CD4-positive, alpha-beta T cell treated with Interferon alpha-2 for 1 hour (primary cell): ENCODE measurements around the gene GCDH.
"Not testable (repeated sequence)": the region's sequence is repeated elsewhere in the genome, so short reads cannot be mapped to it uniquely, and the experiment has no call there.

Experiments used
- DNase-seq, 2 donors: peaks; one replicate each; pipeline ENCODE4 v3.0.0-alpha.2; 2020 to 2022

GCDH gene

DNA sequence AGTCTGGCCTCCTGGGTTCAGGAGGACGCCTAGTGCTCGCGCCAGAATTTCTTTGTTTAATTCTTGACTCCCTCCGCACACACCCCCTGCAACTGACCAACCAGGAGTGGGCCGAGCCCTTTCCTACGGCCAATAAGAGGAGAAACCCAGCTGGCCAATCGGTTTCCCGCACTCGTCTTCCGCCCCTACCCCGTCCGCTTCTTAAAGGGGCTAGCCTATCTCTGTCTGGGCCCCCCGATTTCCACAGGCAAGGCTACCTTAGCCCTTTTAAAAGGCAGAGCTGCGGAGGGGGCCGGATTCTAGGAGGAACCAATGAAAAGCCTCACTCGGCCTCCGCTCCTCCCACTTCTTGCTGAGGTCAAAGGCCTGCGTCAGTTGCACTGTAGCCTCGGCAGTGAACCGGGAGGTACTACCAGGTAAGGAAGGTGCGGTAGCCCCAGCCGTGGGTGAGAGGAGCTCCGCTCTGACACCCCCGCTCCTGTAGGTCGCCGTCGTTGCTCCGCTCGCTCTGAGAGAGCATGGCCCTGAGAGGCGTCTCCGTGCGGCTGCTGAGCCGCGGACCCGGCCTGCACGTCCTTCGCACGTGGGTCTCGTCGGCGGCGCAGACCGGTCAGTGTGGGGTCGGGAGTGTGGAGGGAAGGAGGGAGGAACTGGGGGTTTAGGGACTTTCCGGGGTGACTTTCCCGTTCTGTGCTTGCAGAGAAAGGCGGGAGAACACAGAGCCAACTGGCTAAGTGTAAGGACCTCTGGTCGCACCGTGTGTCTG, at the start of gene GCDH:
TSS of gene GCDH (plus strand) at position 374 of the 766 bp plus-strand sequence. CDS start at position 519, 145 bp downstream.
- DNase-seq: peak; percentile 98

DNA sequence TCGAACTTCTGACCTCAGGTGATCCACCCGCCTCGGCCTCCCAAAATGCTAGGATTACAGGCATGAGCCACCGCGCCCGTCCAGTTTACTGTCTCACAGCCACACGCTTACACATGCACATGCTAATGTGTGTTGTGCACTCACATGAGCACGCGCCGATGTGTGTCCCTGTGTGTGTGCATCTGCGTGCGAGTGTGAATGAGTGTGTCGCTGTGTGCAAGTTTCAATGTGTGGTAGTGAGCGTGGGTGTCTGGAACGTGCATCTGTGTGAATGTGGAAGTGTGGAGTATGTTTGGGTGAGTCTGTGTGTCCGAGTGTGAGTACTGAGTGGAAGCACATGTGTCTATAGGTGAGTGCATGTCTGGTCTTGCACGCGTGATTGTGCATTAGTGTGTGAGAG, 48.4 kb upstream of the GCDH start:
- DNase-seq: no peak

- no peak for DNase-seq
Observed at GRCh38 chr19:12843328-12843727, 47.6 kb upstream of the GCDH start.

DNA sequence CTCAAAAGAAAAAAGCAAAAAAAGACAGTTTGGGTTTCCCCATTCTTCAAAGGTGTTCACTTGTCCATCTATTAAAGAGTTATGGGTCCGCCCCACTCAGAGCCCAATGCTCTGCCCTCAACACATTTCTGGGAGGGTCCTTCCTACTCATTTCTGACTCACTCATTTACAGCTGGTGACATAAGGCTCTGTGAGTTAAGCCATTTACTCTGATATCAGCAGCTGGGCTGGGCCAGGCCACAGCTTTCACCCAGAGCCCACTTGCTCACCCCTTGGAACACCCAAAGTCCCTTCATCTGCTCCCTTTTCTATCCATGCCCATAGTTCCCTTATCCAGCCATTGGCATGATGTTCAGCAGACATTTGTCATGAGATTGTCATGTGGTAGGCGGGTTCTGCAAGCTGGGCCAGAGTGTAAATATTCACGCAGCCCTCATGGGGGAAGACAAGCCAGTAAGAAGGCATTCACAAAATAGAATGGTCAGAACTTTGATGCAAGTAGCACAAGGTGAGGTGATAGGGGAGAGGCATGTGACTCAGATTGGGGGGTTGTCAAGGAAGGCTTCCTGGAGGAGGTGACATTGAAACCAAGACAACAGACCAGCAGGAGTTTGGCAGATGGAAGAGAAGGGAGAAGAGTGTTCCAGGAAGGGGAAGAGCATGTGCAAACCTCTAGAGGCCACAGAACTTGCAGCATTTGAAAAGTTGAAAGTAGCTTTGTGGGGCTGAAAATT, 46.8 kb upstream of the GCDH start:
- no peak for DNase-seq

DNA sequence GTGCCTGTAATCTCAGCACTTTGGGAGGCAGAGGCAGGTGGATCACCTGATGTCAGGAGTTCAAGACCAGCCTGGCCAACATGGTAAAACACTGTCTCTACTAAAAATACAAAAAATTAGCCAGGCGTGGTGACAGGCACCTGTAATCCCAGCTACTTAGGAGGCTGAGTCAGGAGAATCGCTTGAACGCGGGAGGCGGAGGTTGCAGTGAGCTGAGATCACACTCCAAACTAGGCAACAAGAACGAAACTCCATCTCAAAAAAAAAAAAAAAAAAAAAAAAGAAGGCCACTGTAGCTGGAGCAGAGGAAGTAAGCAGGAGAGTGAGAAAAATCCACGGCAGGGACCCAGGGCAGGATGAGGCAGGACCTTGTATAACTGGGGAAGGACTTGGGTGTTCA, 44.3 kb upstream of the GCDH start:
- DNase-seq: not testable (repeated sequence)

DNA sequence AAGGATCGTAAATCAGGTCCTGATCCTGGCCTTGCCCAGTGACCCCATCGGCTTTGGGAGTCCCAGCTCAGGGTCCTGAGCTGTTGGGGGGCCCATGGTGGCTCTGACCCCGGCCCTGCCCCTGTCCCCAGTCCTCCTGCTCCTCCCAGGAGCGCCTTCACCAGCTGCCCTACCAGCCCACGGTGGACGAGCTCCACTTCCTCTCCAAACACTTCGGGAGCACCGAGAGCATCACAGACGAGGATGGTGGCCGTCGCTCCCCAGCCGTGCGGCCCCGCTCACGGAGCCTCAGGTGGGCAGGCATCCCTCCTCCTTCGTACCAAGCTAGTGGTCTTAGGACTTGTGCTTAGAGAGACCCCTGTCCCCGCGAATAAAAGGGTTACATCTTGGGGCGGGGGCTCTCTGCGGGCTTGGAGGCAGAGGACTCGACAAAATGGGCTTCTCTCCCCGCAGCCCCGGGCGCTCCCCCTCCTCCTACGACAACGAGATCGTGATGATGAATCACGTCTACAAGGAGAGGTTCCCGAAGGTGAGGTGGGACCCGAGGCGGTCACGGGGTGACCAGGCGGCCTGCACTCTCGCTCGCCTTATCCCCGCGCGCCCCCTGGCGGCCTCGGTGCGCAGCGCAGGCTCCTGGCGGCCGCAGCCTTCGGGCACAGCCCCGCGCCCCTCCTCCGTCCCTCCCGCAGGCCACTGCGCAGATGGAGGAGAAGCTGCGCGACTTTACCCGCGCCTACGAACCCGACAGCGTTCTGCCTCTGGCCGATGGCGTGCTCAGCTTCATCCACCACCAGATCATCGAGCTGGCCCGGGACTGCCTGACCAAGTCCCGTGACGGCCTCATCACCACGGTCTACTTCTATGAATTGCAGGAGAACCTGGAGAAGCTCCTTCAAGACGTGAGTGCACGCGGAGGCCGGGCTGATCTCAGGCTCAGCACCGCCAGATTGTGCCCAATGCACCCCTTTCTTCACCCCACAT, 43.5 kb upstream of the GCDH start:
- peak; percentile 79 to 85 for DNase-seq

GRCh38 chr19:12856653-12857052, 34.3 kb upstream of the GCDH start:
- no peak for DNase-seq

GRCh38 chr19:12858041-12858928, 32.7 kb upstream of the GCDH start:
- DNase-seq: no peak

DNA sequence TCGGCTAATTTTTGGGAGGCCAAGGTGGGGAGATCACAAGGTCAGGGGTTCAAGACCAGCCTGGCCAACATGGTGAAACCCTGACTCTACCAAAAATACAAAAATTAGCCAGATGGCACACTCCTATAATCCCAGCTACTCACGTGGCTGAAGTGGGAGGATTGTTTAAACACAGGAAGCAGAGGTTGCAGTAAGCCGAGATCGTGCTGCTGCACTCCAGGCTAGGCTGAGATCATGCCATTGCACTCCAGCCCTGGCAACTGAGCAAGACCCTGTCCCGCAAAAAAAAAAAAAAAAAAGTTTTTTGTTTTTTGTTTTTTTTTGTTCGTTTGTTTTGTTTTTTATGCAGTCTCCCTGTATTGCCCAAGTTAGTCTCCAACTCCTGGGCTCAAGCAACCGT, 31.4 kb upstream of the GCDH start:
- DNase-seq: no peak

GRCh38 chr19:12864143-12864542, 26.8 kb upstream of the GCDH start:
- DNase-seq: no peak

GRCh38 chr19:12864721-12865715, 25.9 kb upstream of the GCDH start:
- DNase-seq: no peak

- DNase-seq: no peak
Observed at GRCh38 chr19:12865746-12866415, 25.1 kb upstream of the GCDH start.

GRCh38 chr19:12866416-12867119, 24.4 kb upstream of the GCDH start:
- DNase-seq: no peak

GRCh38 chr19:12867120-12868099, 23.6 kb upstream of the GCDH start:
- DNase-seq: peak; percentile 69 to 70

- no peak for DNase-seq
Observed at GRCh38 chr19:12868540-12869112, 22.3 kb upstream of the GCDH start.

GRCh38 chr19:12871681-12872080, 19.3 kb upstream of the GCDH start:
- no peak for DNase-seq

GRCh38 chr19:12872255-12872654, 18.7 kb upstream of the GCDH start:
- DNase-seq: no peak
